Hepatic stellate cell (primary cell): ENCODE data around the gene NLRP9.
"Not testable (repeated sequence)": the region's sequence is repeated elsewhere in the genome, so short reads cannot be mapped to it uniquely, and the experiment has no call there.

Source experiments
- DNase-seq: peaks from one replicate; pipeline ENCODE4 v3.0.0; 2011; ENCODE audit warnings: low spot score

NLRP9 gene

GRCh38 chr19:55738302-55738701, at the start of gene NLRP9:
NLRP9 (minus strand) TSS chr19:55738402; CDS start chr19:55738374, 28 bp downstream.
- no peak for DNase-seq

- no peak for DNase-seq
Measured at GRCh38 chr19:55781112-55781511, 42.9 kb upstream of the NLRP9 start.

- DNase-seq = no peak
Measured at GRCh38 chr19:55778331-55778730, 40.1 kb upstream of the NLRP9 start.

- no peak for DNase-seq
Measured at GRCh38 chr19:55777528-55777927, 39.3 kb upstream of the NLRP9 start.

GRCh38 chr19:55769632-55770031, 31.4 kb upstream of the NLRP9 start:
- DNase-seq = not testable (repeated sequence)

GRCh38 chr19:55768818-55769217, 30.6 kb upstream of the NLRP9 start, which contains the start of gene RFPL4AL1:
RFPL4AL1 (plus strand) TSS chr19:55769118; CDS start chr19:55771805, 2,687 bp downstream.
- not testable (repeated sequence) for DNase-seq

GRCh38 chr19:55766466-55766865, 28.3 kb upstream of the NLRP9 start:
- no peak for DNase-seq

- DNase-seq = not testable (repeated sequence)
Measured at GRCh38 chr19:55758797-55759196, 20.6 kb upstream of the NLRP9 start, which contains the start of gene RFPL4A. RFPL4A (plus strand) TSS chr19:55759097; CDS start chr19:55761801, 2,704 bp downstream.

- DNase-seq = not testable (repeated sequence)
Measured at GRCh38 chr19:55756808-55757207, 18.6 kb upstream of the NLRP9 start.

- no peak for DNase-seq
Measured at GRCh38 chr19:55753401-55753800, 15.2 kb upstream of the NLRP9 start.

- DNase-seq = no peak
Measured at GRCh38 chr19:55750715-55751114, 12.5 kb upstream of the NLRP9 start.

- DNase-seq = not testable (repeated sequence)
Measured at GRCh38 chr19:55730378-55730777, 7.8 kb downstream of the NLRP9 start.

- DNase-seq = no peak
Measured at GRCh38 chr19:55723491-55723890, 14.7 kb downstream of the NLRP9 start.

- DNase-seq = no peak
Measured at GRCh38 chr19:55720801-55721200, 17.4 kb downstream of the NLRP9 start.

- no peak for DNase-seq
Measured at GRCh38 chr19:55720214-55720746, 17.9 kb downstream of the NLRP9 start.

- DNase-seq = not testable (repeated sequence)
Measured at GRCh38 chr19:55717879-55718711, 20.1 kb downstream of the NLRP9 start.

- no peak for DNase-seq
Measured at GRCh38 chr19:55717251-55717650, 21.0 kb downstream of the NLRP9 start.

- no peak for DNase-seq
Measured at GRCh38 chr19:55716531-55716930, 21.7 kb downstream of the NLRP9 start.

- DNase-seq = no peak
Measured at GRCh38 chr19:55712804-55713631, 25.2 kb downstream of the NLRP9 start.

GRCh38 chr19:55711719-55712118, 26.5 kb downstream of the NLRP9 start:
- DNase-seq = no peak

GRCh38 chr19:55705972-55706371, 32.2 kb downstream of the NLRP9 start:
- no peak for DNase-seq

GRCh38 chr19:55704494-55705245, 33.5 kb downstream of the NLRP9 start:
- no peak for DNase-seq
